GM21576 (cell line): Measurements from ENCODE around the gene NMNAT2.

Source experiments
- ATAC-seq: cut with Tn5 transposase; IDR thresholded peaks from one replicate; pipeline ENCODE4 v1.9.1; 2021; ENCODE audit warnings: mild to moderate bottlenecking, moderate library complexity; ENCODE audit not compliant: unreplicated experiment

The NMNAT2 gene

DNA sequence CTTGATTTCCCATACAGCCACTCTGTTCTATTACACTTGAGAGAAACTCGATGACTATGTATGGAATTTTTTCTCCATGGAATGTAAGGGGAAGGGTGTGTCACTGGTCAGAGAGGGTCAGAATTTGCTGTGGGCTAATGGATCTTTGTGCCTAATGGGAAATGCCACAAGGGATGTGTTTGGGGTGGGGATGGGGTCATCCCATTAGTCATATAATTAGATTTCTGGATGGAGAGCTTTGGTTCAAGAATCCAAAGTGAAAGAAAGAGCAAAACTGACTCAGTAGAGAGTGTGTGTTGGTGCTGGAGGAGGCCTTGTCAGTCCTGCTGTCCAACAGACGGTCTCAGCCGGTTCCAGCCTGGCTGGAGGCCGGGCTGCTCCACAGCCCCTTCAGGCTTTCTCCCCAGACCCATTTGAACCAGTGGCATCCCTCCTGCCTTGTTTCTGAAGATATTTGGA lies 145.8 kb downstream of the NMNAT2 start:
- no peak for ATAC-seq

DNA sequence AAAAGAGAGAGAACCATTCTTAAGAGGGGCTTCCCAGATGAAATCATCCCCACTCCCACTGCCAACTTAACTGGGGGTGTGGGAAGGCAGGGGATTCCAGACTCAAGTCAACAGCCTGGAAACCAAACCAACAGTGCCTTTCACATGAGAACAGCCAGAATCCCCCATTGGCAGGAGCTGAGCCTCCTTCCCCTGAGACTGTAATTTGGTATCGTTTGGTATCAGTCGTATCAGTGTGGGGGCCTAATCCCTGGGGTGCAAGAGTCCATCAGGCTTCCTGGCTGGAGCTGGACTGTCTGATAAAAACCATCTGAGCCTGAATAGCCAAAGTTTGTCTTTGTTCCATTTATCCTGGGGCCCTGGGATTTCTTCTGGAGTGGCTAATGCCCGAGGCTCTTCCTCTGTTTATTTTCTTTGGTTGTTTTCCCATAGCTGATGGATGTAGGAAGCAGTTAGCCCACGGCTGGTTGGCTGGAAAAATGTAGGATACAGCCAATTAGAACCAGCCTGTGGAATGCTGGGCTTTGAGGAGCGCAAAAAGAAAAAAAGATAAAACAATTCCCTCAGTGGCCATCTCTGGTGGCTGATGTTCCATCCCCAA lies 147.5 kb downstream of the NMNAT2 start:
- ATAC-seq = no peak

DNA sequence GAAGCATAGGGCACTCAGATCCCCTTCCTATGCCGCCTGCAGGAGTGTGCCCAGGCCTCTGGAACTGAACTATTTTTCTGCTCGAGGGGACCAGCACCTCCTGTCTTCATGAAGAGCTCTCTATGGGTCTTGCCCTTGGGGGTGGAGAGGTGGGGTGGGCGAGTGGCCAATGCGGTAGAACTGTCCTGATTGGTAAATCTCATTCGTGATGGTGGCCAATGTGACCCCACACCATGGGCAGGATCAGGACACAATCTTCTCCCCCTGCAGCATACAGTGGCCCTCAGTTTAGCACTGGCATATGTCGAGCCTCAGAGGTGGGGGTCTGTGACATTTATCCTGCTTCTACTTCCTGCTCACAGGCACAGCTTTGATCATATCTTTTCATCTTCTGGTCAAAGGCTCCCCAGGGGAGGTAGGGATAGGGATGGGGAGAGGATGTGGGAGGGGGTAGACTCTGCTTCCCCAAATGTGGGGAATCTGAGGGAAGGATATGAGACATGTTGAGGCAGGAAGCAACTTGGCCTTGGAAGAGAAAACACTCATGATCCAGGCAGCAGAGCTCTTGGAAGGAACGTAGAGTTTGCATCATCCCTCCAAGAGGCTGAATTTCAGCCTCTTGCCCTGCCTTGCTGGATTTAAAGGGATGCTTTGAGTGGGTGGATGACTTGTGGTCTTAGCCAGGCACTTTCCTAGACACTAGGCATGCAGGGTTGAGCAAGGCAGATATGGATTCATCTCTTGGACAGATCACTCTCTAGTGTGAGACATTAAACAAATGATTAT lies 150.3 kb downstream of the NMNAT2 start:
- ATAC-seq = no peak

DNA sequence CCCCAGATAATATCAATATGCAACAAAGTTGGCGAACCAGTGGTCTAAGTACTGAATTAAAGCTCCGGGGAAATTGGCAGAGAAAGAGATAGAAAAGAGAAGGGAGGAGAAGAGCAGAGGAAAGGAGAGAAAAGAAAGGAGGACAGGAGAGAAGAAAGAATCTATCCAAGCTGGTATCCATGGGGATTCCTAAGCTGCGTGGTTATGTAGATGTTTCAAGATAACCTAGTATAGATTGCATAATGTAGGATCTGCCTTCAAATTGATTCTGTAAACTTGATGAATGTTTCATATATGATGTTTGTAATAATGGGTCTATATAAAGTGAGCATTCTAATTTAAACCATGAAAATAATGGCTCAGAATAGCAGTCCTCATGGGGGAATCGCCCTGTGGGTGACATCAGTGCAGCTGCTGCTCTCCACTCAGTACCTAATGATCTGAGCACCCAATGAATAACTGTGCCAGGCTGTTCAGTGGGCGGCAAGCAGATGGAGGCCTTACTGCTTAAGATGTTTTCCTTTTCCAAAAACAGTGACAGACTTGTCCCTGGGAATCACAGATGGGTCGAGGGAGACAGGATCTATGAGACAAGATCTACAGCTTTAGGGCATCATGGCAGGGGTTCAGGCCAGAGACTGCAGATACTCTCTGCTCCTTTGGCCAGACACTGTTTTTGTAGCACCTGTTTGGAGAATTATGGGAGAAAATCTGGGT lies 154.1 kb downstream of the NMNAT2 start:
- ATAC-seq = no peak

DNA sequence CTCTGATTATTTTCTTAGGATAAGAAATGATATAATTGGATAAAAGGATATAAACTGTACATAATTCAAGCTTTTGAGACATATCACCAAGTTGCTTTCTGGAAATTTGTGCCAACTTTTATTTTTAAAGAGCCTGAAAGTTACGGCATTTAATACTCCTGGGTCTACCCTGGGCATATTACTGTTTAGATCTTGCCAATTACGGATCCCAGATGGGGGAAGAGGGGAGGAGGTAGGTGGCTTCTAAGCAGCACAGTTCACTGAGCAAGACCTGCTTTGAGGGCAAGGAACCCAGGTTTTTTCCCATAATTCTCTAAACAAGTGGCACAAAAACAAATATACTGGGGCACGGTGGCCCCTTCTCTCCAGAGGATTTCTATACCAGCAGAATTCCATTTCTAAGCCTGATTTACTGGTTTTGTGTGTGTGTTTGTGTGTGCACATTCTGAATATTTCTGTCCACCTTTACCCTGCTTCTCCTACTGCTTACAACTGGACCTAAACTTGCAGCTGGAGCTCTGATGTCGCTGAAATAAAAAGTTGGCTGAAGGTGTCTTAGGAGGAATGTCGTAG lies 155.5 kb downstream of the NMNAT2 start:
- no peak for ATAC-seq

DNA sequence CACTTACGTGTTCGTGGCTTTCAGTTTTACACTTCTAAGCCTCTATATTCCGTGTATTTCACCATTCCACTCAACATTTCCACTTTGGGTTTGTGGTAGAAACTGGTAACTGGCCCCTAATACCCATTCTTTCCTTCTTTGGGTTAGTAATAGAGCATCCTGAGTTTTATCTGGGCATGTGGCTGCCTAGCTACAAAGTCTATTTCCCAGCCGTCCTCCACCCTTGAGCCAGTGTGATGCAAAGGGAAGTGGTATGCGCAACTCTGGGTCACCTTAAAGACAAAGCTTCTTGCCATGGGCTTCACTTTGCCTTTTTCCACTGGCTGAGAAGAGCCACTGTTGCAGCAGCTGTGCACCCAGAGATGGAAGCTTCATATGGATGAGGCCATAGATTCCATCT lies 158.3 kb downstream of the NMNAT2 start:
- ATAC-seq = no peak

DNA sequence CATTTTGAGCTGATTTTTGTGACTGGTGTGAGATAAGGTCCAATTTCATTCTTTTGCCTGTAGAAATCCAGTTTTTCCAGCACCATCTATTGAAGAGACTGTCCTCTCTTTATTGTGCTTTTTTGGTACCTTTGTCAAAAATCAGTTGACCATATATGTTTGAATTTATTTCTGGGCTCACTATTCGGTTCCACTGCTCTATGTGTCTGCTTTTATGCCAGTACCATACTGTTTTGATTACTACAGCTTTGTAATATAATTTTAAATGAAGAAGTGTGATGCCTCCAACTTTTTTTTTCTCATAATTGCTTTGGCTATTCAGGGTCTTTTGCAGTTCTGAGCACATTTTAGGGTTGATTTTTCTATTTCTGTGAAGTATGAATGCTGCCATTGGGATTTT lies 163.1 kb downstream of the NMNAT2 start:
- no peak for ATAC-seq

DNA sequence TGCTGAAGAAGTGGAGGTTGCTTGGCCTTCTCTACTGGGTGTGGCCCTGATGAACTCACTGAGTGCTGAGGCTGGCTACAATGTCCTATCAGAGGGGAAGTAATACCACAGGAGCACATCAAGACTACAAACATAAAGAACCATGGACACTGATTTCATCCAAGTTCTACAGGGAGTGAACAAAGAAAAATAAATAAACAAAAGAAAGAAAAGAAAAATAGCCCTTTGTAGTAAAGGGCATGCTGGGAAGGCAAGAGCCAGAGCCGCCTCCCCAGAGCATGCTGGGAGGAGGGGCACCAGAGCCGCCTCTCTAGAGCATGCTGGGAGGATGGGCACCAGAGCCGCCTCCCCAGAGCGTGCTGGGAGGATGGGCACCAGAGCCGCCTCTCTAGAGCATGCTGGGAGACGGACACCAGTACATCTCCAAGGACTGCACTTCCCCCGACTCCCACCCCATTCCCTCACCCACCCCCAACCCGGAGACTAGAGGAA lies 166.2 kb downstream of the NMNAT2 start:
- no peak for ATAC-seq

DNA sequence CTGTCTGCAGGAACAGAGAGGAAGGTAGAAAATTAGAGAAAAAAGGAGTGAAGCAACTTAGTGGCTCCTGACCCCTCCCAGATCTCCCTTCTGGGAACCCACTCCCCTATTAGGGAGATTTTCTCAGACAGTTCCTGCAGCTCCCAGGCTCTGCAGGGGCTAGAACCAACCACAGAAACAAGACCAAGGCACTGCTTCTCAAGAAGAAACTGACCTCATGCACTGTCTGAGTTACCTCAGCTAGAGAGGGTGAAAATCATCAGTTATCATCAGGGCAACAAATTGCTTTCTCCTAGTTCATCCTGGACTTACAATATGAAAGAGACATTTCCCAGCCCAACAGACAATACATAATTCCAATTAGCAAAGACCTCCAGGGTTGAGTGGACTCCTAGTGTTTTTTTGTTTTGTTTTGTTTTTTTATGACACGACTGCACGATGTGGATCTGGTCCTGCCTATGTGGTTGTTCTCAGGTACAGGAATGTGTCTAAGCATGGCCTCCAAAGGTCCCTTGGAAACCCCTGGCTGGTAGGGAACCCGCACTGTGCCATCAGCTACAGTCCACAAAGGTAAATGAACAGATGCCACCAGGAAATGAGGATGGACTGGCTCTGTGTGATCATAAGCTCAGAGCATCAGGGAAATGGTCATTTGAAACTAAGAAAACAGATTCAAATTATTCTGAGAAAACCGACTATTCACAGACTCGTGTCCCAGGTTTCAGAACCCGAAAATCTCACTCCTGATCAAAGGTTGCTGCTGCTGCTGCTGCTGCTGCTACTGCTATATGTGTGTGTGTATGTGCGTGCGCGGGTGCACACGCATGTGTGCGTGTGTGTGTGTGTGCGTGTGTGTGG lies 166.8 kb downstream of the NMNAT2 start:
- ATAC-seq = no peak

DNA sequence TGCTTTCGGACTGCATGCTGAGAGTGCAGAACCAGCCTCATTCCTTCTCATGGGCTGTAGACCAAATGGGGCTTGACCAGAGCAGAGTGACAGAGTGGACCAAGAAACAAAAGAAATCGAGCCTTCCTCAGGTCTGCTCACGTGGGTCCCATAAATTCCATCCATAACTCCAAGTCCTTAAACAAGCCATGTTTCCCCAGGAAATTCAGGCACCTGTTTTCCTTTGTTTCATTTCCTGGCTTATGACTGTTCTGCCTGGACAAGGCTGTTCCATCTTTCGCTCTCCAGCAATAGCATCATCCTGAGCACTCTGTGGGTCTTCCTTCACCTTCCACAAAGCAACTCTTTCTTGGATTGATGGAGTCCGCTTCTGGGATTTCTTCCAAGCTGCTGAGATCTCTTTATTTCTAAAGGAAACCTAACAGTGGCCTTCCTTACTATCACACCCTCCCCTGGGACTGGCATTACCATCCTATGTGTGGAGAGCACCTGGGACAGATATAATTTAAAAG lies 168.2 kb downstream of the NMNAT2 start:
- ATAC-seq = no peak

DNA sequence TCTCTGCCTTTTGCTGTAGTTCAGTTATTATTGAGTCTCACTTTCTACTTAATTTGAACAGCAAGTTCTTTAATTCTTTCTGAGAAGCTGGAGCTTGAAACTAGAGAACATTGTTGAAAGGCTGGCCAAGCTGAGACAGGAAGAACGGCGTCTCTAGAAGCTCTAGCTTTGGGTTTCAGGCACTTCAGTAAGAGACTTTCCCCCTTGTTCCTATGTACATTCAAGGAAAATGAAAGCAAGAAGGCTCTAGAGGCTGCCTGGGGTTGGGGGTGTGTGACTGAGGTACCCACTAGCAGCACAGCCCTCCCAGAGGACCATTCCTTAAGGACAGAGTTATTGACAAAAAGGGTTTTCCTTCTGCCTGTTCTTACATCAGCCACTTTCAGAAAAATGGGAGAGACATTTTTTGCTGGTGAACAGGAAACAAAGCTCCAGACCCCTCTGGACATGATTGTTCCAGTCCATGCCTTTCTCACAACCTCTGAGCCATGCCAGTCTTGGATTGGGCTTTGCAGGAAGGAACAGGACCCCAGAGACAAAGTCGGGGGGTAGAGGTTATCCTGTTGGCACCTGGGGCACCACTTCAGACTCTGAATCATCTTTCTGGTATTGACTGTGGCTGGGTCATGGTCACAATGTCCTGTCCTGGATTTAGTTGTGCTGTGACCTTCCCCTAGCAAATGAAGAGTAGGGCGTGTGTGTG lies 169.0 kb downstream of the NMNAT2 start:
- ATAC-seq = no peak

DNA sequence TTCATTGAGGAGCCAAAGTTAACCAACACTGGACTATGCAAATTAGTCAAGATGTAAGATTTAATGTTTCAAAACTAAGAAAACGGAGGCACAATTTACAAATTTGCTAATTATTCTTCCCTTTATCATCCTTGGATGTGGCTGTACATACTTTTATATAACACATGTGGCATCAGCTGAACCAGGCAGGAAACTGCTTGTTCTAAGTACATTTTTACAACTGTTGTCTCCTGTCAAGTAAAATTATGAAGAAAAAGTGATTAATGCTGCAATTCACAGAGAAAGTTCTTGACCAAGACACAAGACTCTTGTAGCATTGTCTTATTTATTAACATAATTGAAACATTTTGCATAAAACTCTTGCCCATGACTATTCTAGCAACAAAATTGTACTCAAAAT lies 170.2 kb downstream of the NMNAT2 start:
- no peak for ATAC-seq

DNA sequence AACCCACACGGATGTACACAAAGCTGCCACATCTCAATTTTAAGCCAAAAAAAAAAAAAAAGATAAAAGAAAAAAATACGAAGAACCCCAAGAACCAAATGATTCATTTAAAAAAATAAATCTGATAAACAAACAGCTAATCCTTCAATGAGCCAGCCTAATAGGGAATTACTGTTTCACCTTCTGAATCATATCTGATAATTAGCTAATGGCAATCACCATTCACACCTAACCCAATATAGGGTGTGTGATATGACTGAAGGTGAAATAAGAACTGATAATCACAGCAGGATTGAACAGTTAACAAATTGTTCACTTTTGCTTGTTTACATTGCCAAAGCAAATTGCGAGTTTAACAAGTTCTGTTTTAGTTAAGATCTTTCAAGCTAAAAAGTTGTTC lies 170.7 kb downstream of the NMNAT2 start:
- ATAC-seq = no peak

DNA sequence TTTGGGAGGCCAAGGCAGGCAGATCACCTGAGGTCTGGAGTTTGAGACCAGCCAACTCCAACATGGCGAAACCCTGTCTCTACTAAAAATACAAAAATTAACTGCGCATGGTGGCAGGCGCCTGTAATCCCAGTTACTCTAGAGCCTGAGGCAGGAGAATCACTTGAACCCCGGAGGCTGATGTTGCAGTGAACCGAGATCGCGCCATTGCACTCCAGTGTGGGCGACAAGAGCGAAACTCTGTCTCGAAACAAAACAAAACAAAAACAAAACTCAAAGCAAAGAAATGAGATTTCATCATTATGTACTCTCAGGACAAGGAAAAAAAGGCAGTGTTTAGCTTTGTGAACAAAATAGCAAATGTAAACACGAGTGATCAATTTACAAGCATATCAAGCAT lies 171.1 kb downstream of the NMNAT2 start:
- ATAC-seq = no peak

DNA sequence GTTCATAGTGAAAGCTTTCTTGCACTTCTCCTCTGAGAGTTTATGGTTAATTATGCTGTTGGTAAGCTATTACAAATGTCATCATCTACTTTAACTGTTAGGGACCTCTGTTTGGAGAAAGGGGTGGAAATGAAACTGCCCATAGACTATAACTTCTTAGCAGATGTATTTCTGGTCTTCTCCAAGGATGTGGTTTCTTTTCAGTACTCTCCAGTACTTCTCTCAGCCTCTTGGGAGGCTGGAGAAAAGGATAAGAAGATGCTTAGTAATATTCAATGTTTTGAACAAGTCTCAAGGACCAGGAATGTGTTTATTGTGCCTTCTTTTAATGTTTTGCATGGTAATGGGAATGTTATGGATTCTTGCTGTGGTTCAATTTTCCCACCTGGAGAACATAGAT lies 171.7 kb downstream of the NMNAT2 start:
- no peak for ATAC-seq

DNA sequence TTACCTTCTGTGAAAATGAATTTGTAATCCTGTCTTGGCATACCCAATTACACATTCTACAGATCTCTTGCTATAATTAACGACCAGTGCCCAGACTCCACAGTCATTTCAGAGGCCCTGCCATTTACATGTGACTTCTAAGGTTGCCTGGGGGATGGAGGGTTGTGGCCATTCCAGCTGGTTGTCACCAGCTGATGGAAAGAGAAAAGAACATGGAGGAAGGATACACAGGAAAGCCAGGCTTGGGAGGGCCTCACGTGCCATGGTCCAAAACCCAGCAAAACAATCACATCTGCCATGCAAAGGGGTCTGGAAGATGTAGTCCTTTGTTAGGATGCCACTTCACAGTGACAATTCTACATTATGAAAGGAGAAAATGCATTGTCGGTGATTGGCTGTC lies 172.8 kb downstream of the NMNAT2 start:
- no peak for ATAC-seq

DNA sequence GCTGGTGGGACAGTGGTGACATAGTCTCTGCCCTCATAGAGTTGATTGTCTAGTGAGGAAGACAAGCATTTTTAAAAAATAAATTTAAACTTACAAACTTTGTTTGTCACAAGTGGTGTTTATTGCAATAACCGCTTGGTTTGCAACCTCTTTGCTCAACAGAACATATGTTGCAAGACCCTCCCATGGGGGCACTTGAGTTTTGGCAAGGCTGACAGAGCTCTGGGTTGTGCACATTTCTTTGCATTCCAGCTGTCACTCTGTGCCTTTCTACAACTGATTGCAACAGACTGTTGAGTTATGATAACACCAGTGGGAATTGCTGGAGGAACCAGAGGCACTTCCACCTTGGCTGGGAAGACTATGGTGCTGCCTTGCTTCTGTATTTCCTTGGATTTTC lies 173.7 kb downstream of the NMNAT2 start:
- ATAC-seq = no peak

DNA sequence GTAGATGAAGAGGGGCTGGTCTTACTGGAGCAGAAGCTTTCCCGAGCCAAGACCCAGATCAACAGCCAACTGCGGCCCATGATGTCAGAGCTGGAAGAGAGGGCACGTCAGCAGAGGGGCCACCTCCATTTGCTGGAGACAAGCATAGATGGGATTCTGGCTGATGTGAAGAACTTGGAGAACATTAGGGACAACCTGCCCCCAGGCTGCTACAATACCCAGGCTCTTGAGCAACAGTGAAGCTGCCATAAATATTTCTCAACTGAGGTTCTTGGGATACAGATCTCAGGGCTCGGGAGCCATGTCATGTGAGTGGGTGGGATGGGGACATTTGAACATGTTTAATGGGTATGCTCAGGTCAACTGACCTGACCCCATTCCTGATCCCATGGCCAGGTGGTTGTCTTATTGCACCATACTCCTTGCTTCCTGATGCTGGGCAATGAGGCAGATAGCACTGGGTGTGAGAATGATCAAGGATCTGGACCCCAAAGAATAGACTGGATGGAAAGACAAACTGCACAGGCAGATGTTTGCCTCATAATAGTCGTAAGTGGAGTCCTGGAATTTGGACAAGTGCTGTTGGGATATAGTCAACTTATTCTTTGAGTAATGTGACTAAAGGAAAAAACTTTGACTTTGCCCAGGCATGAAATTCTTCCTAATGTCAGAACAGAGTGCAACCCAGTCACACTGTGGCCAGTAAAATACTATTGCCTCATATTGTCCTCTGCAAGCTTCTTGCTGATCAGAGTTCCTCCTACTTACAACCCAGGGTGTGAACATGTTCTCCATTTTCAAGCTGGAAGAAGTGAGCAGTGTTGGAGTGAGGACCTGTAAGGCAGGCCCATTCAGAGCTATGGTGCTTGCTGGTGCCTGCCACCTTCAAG lies 174.8 kb downstream of the NMNAT2 start:
- ATAC-seq = no peak

DNA sequence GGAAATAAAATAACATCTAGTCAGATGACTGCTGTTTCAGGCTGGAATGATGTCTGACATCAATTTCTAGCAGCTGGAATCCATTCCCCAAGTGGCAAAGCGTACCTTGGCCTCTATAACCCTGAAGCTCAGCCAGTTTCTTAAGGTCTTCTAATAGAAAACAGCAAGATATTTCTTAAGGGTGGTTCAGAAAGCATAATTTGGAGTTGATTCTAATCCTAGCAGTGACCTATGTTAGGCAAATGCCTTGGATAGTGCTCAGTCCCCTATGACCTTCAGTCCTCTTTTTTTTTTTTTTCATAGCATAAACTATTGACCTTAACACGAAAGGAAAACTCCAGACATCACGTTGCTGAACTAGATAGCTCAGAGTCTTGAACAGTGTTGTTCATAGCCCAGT lies 175.6 kb downstream of the NMNAT2 start:
- no peak for ATAC-seq
